Measurements from ENCODE around the gene RABGAP1L. TPM values are rescaled to one million over a fixed set of nuclear protein-coding genes. Genes with fewer than 3 reads are reported as not detected.

RABGAP1L gene
- total and polyA plus RNA-seq, 2 of the 8 experiments (the other 6 are each of a cell fraction or from before 2014, with no cell fraction given) = 33.3 to 156 TPM

GRCh38 chr1:174922121-174922520, 762.8 kb downstream of the RABGAP1L start:
- H3K14ac ChIP-seq (ENCODE audit: insufficient read length) = no peak overlapping the region
- no peak overlapping the region for H3K56ac ChIP-seq (replicated peaks; ENCODE audit: insufficient read length, low read depth, low read length)
- no peak for TF ChIP-seq JUND (IDR thresholded peaks at IDR 0.05; ENCODE audit: low read length)
- no peak for TF ChIP-seq JUN (IDR thresholded peaks at IDR 0.05; ENCODE audit: low read depth, low read length)
- no peak for TF ChIP-seq RBBP5 (IDR thresholded peaks at IDR 0.05; ENCODE audit: borderline replicate concordance, low read depth, low read length)
- TF ChIP-seq CREB1 (IDR thresholded peaks at IDR 0.05) = no peak
- no peak for TF ChIP-seq BCL11A (IDR thresholded peaks at IDR 0.05; ENCODE audit: low read depth in 2 of 2, low read length in 2 of 2)
- no peak for TF ChIP-seq CTBP2 (IDR thresholded peaks at IDR 0.05; ENCODE audit: borderline replicate concordance, insufficient read depth, insufficient read length, low read length)
- TF ChIP-seq GABPA (IDR thresholded peaks at IDR 0.05; ENCODE audit: borderline replicate concordance, insufficient read depth, low read length) = no peak
- TF ChIP-seq ATF2 (IDR thresholded peaks at IDR 0.05; ENCODE audit: low read length) = no peak
- no peak for TF ChIP-seq POU5F1 (IDR thresholded peaks at IDR 0.05; ENCODE audit: low read depth, low read length)
- H2BK20ac ChIP-seq (ENCODE audit: low read length) = no peak overlapping the region
- H3K9ac ChIP-seq (replicated peaks in 1 of 4; ENCODE audit: extremely low read depth in 1 of 4, low read depth in 3 of 4, low read length in 3 of 4) = no peak overlapping the region
- peaks cover 0 to 23% (median 10%) of the 10 kb centered on the region in 4 experiments; a peak in 4 of 8 replicates for H3K36me3 ChIP-seq (ENCODE audit: control insufficient read depth in 2 of 4, insufficient read depth in 4 of 4, low read length in 3 of 4)
- H2BK12ac ChIP-seq (ENCODE audit: low read depth, low read length) = no peak overlapping the region
- no peaks in the 10 kb centered on the region; a peak in 1 of 4 replicates for H3K9me3 ChIP-seq (ENCODE audit: insufficient read depth in 2 of 2, low read depth in 1 of 2, low read length in 1 of 2)
- no peak overlapping the region for H3K18ac ChIP-seq (ENCODE audit: extremely low read depth, low read length)
- WGBS, 2 experiments (ENCODE audit: extremely low coverage in 1 of 2, insufficient coverage in 1 of 2, insufficient read length in 1 of 2, insufficient replicate concordance in 2 of 2, low coverage in 1 of 2, low lambda C conversion rate in 2 of 2, missing lambda C conversion rate in 1 of 2) = 94% methylated on average over 5 of the region's 5 CpGs; no CpG with 5 or more reads in 1 of the 2 experiments
- H4K91ac ChIP-seq (replicated peaks; ENCODE audit: insufficient read length, low read length) = no peak overlapping the region
- ChIA-PET CTCF (ENCODE audit: partially characterized antibody) (interaction anchor here (0.8 to 1.8 kb wide), 4 partner anchors 9 to 152 kb away, joined by 3 to 5 read pairs (median 4); no protein-coding TSS in a partner anchor), POLR2A (ENCODE audit: partially characterized antibody) (interaction anchor here (0.8 to 1.8 kb wide), 8 partner anchors 9 to 116 kb away, joined by 3 to 8 read pairs (median 4); no protein-coding TSS in a partner anchor)
- no peak overlapping the region for H2BK15ac ChIP-seq (ENCODE audit: low read length)
- peaks cover 4% of the 10 kb centered on the region in 2 experiments for H4K20me1 ChIP-seq (replicated peaks in 1 of 2; ENCODE audit: control insufficient read depth in 1 of 2, insufficient read depth in 2 of 2, low read length in 2 of 2)
- no peak overlapping the region for H3K4me3 ChIP-seq (ENCODE audit: extremely low read depth in 1 of 4, insufficient read depth in 2 of 4, low read depth in 3 of 4, low read length in 4 of 4)
- no peak overlapping the region for H2AK5ac ChIP-seq (ENCODE audit: low read depth, low read length)
- H3K4ac ChIP-seq (replicated peaks; ENCODE audit: insufficient read length, low read depth, low read length) = no peak overlapping the region
- H4K5ac ChIP-seq (ENCODE audit: insufficient read length, low read depth, low read length) = no peak overlapping the region
- no peaks in the 10 kb centered on the region for H3K4me1 ChIP-seq (replicated peaks in 1 of 4; ENCODE audit: control insufficient read depth in 3 of 4, insufficient read depth in 4 of 4, low read length in 3 of 4)
- DNase-seq (ENCODE audit: low read depth in 1 of 2, low spot score in 2 of 2) = no peak
- no peaks in the 10 kb centered on the region for H3K23me2 ChIP-seq (ENCODE audit: low read depth, low read length)
- H3K23ac ChIP-seq (ENCODE audit: insufficient read length) = no peak overlapping the region
- no peak overlapping the region for H3K4me2 ChIP-seq (ENCODE audit: insufficient read depth in 1 of 2, low read depth in 2 of 2, low read length in 2 of 2)
- H3K79me1 ChIP-seq (ENCODE audit: low read depth, low read length) = peaks cover 2% of the 10 kb centered on the region; the same call in 1 of the 2 replicates
- no peak overlapping the region for H2AFZ ChIP-seq (ENCODE audit: low read length)
- peaks cover 0 to 96% of the 10 kb centered on the region in 2 experiments; a peak in 3 of 4 replicates for H3K79me2 ChIP-seq (ENCODE audit: control insufficient read depth in 1 of 2, insufficient read depth in 2 of 2, low read length in 2 of 2)
- H3K27ac ChIP-seq (ENCODE audit: low read depth, low read length) = no peak overlapping the region
- no peak overlapping the region for H2BK5ac ChIP-seq (ENCODE audit: low read depth, low read length)
- FAIRE-seq = no peak
- H3K27me3 ChIP-seq (replicated peaks in 1 of 4; ENCODE audit: control insufficient read depth in 3 of 4, extremely low read depth in 1 of 4, insufficient read depth in 3 of 4, low read length in 3 of 4) = no peaks in the 10 kb centered on the region
- H2BK120ac ChIP-seq (replicated peaks; ENCODE audit: low read depth, low read length) = no peak overlapping the region
- no peak overlapping the region for H4K8ac ChIP-seq (ENCODE audit: extremely low read depth, insufficient read depth, low read length)

Data from H1 (cell line).